Hematopoietic multipotent progenitor cell treated with erythropoietin and hydrocortisone succinate and interleukin-3 and kit ligand, for 6 days (in vitro differentiated cells): ENCODE results near the gene HMX1.

ENCODE experiments used
- DNase-seq: peaks from one replicate; pipeline ENCODE4 v3.0.0-alpha.2; 2015

HMX1 gene

DNA sequence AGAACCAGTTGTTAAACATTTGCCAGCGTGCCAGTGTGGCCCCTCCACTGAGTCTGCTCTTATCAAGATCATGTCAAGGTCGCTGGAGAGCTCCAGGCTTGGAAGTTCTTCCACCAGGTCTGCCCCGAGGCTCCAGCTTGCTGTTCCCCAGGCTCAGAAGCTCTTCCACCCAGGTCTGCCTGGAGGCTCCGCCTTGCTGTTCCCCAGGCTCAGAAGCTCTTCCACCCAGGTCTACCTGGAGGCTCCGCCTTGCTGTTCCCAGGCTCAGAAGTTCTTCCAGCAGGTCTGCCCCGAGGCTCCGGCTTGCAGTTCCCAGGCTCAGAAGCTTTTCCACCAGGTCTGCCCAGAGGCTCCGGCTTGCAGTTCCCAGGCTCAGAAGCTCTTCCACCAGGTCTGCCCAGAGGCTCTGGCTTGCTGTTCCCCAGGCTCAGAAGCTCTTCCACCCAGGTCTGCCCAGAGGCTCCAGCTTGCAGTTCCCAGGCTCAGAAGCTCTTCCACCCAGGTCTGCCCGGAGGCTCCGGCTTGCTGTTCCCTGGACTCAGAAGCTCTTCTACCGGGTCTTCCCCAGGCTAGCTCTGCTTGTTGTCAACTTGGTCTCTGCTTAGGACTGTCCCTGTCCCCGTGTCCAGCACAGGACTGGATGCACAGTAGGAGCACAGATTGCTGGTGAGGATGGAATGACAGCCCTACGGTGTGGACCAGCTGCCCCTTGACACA is 54.4 kb downstream of the HMX1 start:
- DNase-seq, result no peak
